Amniotic epithelial cell (primary cell): ENCODE data around the gene PACS1.
"Not testable (repeated sequence)": the region's sequence is repeated elsewhere in the genome, so short reads cannot be mapped to it uniquely, and the experiment has no call there.

ENCODE experiments used
- DNase-seq: peaks from one replicate; pipeline ENCODE4 v3.0.0-alpha.2; 2010; ENCODE audit warnings: low read depth

PACS1 gene

GRCh38 chr11:66111158-66111557 lies 41.1 kb downstream of the PACS1 start:
- peak; percentile 56 for DNase-seq

GRCh38 chr11:66112041-66112491 lies 42.0 kb downstream of the PACS1 start:
- no peak for DNase-seq

GRCh38 chr11:66112601-66113499 lies 42.8 kb downstream of the PACS1 start:
- peak; percentile 96 for DNase-seq

GRCh38 chr11:66114957-66115356 lies 44.9 kb downstream of the PACS1 start:
- DNase-seq: not testable (repeated sequence)

GRCh38 chr11:66115638-66116301 lies 45.7 kb downstream of the PACS1 start:
- peak; percentile 78 for DNase-seq

- DNase-seq: peak; percentile 55
These were observed 46.7 kb downstream of the PACS1 start for GRCh38 chr11:66116576-66117361.

- peak; percentile 53 for DNase-seq
These were observed 48.8 kb downstream of the PACS1 start for GRCh38 chr11:66118847-66119246.

GRCh38 chr11:66119348-66120133 lies 49.5 kb downstream of the PACS1 start:
- DNase-seq: peak; percentile 99

GRCh38 chr11:66121466-66121865 lies 51.4 kb downstream of the PACS1 start:
- no peak for DNase-seq

- peak; percentile 43 for DNase-seq
These were observed 53.8 kb downstream of the PACS1 start for GRCh38 chr11:66123902-66124301.

GRCh38 chr11:66124564-66124963 lies 54.5 kb downstream of the PACS1 start:
- DNase-seq: peak; percentile 78

- no peak for DNase-seq
These were observed 56.0 kb downstream of the PACS1 start for GRCh38 chr11:66126064-66126463.

GRCh38 chr11:66126808-66127555 lies 56.9 kb downstream of the PACS1 start:
- DNase-seq: peak; percentile 89

- no peak for DNase-seq
These were observed 60.9 kb downstream of the PACS1 start for GRCh38 chr11:66130978-66131377.

- no peak for DNase-seq
These were observed 62.0 kb downstream of the PACS1 start for GRCh38 chr11:66131937-66132632.

- DNase-seq: no peak
These were observed 63.2 kb downstream of the PACS1 start for GRCh38 chr11:66133216-66133775.

- DNase-seq: peak; percentile 74
These were observed 66.7 kb downstream of the PACS1 start for GRCh38 chr11:66136752-66137123.

- DNase-seq: no peak
These were observed 69.8 kb downstream of the PACS1 start for GRCh38 chr11:66139817-66140404.
